Measurements from ENCODE around the gene EXOG.

DNA sequence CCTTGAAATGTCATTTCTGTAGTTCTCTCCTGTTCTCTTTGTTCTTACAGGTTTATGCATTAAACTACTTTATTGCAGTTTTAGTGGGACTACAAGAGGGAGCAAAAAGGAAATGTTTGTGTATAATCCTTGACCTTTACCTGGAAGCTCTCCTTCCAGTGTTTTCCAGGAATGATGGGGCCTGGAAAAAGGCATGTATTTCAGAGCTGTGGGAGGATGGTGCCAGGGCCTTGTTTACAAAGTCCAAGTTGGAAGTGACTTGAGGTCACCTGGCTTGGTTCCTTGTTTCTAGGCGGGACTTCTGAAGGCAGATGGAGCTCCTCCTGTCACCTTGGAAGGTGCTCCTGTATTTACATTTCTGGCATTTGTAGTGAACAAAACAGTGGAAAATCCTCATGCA, 27.4 kb upstream of the EXOG start:
- TF ChIP-seq, protein P1, sequence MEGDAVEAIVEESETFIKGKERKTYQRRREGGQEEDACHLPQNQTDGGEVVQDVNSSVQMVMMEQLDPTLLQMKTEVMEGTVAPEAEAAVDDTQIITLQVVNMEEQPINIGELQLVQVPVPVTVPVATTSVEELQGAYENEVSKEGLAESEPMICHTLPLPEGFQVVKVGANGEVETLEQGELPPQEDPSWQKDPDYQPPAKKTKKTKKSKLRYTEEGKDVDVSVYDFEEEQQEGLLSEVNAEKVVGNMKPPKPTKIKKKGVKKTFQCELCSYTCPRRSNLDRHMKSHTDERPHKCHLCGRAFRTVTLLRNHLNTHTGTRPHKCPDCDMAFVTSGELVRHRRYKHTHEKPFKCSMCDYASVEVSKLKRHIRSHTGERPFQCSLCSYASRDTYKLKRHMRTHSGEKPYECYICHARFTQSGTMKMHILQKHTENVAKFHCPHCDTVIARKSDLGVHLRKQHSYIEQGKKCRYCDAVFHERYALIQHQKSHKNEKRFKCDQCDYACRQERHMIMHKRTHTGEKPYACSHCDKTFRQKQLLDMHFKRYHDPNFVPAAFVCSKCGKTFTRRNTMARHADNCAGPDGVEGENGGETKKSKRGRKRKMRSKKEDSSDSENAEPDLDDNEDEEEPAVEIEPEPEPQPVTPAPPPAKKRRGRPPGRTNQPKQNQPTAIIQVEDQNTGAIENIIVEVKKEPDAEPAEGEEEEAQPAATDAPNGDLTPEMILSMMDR (IDR thresholded peaks at IDR 0.05), result no peak
- TF ChIP-seq POLR2A (IDR thresholded peaks at IDR 0.05), result no peak

Measured in adrenal gland (tissue), 5 donors.